BJ (cell line): ENCODE results near the gene ATP6V0E1. TPM values are rescaled to one million over a fixed set of nuclear protein-coding genes. Genes with fewer than 3 reads are reported as not detected.

Experiments
- CTCF ChIA-PET: fragments of 350-600 bp; formaldehyde crosslinking; extraction: SDS; loops from one replicate; lab custom pipeline; 2021; ENCODE audit warnings: antibody characterized with exemption, inconsistent platforms; lab: Yijun Ruan, JAX
- POLR2A ChIA-PET: fragments of 300-600 bp; sonication (Branson Sonifier 250); formaldehyde crosslinking; extraction: SDS; loops from one replicate; lab custom pipeline; 2021; ENCODE audit warnings: antibody characterized with exemption; lab: Charles Lee
- DNase-seq: peaks from one replicate; pipeline ENCODE4 v3.0.0-alpha.2; 2011; ENCODE audit warnings: low read depth
- H3K27me3 ChIP-seq: 2 replicates; pipeline ENCODE4 v1.6.0; 2011; ENCODE audit warnings: low read length; ENCODE audit not compliant: control insufficient read depth, insufficient read depth
- H3K36me3 ChIP-seq: 2 replicates; pipeline ENCODE4 v1.5.1; 2011; ENCODE audit warnings: low read length; ENCODE audit not compliant: control insufficient read depth, insufficient read depth
- H3K4me3 ChIP-seq: 2 replicates; pipeline ENCODE4 v1.5.1; 2011; ENCODE audit warnings: low read depth, mild to moderate bottlenecking, control low read depth, low read length
- polyA plus RNA-seq: library from polyadenylated mRNA; depleted of rRNA; stranded (reverse); fragments of >200 nt; gene quantifications from 2 replicates; pipeline ENCODE4 v1.2.3, GENCODE V29; 2011
- TF ChIP-seq, protein P1 (sequence below): IDR thresholded peaks from 2 replicates; pipeline ENCODE4 v1.5.1; 2011; ENCODE audit warnings: low read depth, mild to moderate bottlenecking, control low read depth, inconsistent platforms, low read length, moderate library complexity; ENCODE audit not compliant: insufficient read depth

ATP6V0E1 gene
- polyA plus RNA-seq, 1 experiment: 491 TPM

DNA sequence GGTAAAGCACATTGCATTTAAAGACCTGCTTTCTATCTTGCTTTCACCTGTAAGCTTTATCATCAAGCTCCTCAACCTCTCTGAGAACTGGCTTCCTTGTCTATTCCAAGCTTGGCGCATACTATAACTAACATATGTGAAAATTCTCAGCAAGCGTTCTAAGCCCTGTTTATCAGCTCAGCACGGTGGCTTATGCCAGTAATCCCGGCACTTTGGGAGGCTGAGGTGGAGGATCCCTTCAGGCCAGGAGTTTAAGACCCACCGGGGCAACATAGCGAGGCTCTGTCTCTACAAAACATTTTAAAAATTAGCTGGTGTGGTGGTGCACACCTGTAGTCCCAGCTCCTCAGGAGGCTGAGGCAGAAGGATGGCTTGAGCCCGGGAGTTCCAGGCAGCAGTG lies 1.6 kb upstream of the ATP6V0E1 start:
- Histone ChIP-seq H3K27me3 (no peaks in the 10 kb centered on the region), H3K36me3 (peaks cover 3% of the 10 kb centered on the region), H3K4me3 (no peak overlapping the region)
- POLR2A ChIA-PET: no interaction called here
- DNase-seq: no peak
- CTCF ChIA-PET: no interaction called here
- TF ChIP-seq, protein P1, sequence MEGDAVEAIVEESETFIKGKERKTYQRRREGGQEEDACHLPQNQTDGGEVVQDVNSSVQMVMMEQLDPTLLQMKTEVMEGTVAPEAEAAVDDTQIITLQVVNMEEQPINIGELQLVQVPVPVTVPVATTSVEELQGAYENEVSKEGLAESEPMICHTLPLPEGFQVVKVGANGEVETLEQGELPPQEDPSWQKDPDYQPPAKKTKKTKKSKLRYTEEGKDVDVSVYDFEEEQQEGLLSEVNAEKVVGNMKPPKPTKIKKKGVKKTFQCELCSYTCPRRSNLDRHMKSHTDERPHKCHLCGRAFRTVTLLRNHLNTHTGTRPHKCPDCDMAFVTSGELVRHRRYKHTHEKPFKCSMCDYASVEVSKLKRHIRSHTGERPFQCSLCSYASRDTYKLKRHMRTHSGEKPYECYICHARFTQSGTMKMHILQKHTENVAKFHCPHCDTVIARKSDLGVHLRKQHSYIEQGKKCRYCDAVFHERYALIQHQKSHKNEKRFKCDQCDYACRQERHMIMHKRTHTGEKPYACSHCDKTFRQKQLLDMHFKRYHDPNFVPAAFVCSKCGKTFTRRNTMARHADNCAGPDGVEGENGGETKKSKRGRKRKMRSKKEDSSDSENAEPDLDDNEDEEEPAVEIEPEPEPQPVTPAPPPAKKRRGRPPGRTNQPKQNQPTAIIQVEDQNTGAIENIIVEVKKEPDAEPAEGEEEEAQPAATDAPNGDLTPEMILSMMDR: no peak

DNA sequence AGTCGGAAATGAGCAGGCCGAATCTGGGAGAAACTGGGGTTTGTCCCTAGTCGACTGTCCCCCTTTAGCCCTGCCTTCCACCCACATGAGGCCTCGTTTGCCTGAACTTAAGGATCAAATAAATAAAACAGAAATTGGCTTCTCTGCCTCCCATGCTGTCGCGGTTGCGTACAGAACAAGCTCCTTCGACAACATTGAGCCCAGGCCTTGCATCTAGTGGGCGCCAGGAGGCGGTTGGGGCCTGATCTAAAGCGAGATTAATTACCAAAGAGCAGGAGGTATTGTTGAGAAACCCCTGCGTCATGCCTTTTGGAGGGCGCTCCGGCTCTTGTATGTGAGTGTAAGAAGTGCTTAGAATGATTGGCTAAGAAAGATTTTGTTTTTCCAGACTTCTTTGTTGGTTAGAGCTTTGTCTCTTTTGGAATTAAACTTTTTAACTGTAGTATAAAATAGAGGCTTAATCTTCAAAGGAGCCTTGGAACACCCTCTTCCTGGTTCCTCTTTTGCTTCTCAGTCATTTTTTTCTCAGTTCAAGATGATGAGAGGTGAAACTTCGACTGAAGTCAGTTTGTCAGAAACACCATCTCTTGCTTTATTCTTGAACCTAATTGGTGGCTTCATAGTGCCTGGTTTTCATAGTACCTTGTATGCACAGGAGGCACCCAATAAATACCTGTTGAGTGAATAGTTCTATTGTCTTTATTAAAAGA lies 828 bp downstream of the ATP6V0E1 start:
- ChIA-PET CTCF (interaction anchor here (1.0 to 1.8 kb wide), 11 partner anchors 12 to 515 kb away, joined by 3 to 6 read pairs (median 4); partner anchors contain the start of gene RPL26L1), POLR2A (interaction anchor here (0.8 kb wide), 2 partner anchors 15 to 32 kb away, joined by 3 to 4 read pairs; no protein-coding TSS in a partner anchor)
- peaks cover 4% of the 10 kb centered on the region for H3K36me3 ChIP-seq
- H3K27me3 ChIP-seq: no peaks in the 10 kb centered on the region
- peak overlapping the region; percentile 57 for H3K4me3 ChIP-seq
- peak; percentile 50 for DNase-seq
- TF ChIP-seq, protein P1: peak; percentile 78

DNA sequence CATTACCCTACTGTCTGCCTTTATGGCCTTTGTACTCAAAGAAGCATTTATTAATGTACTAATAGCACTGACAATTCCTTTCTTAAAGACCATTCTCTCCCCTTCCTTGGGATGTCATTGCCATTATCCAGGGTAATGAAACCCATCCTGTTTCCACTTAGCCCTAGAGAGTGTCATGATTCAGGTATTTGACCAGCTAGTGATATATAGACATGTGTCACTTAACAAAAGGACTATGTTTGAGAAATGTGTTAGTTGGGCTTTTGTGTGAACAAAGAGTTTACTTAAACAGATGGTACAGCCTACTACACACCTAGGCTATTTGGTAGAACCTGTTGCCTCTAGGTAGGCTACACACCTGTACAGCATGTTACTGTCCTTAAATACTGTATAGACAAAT lies 2.0 kb downstream of the ATP6V0E1 start:
- no peaks in the 10 kb centered on the region for H3K27me3 ChIP-seq
- ChIA-PET POLR2A (no interaction called here), CTCF (interaction anchor here (1.1 to 2.0 kb wide), 3 partner anchors 12 to 159 kb away, joined by 3 to 4 read pairs (median 3); partner anchors contain the start of gene BNIP1)
- TF ChIP-seq, protein P1: no peak
- no peak for DNase-seq
- peak overlapping the region; percentile 12; the same call in 1 of the 2 replicates for H3K4me3 ChIP-seq
- H3K36me3 ChIP-seq: peaks cover 4% of the 10 kb centered on the region

DNA sequence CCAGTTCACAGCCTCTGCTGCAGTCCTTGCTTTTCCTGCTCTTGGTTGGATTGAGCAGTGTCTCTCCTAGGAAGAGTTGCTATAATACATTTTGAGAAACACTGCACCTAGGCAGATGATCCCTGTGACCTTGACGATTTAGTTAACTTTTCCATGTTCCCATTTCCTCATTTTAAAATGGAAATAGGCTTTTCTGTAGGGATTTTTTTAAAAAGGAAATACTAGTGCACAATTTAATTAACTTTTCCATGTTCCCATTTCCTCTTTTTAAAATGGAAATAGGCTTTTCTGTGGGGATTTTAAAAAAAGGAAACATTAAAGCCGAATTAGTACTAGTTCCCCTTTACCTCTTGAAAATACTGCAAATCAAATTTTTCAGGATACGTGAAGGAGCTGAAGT lies 4.7 kb downstream of the ATP6V0E1 start:
- ChIA-PET CTCF (interaction anchor here (0.6 to 1.2 kb wide), 3 partner anchors 51 to 326 kb away, joined by 3 to 4 read pairs (median 3); no protein-coding TSS in a partner anchor), POLR2A (no interaction called here)
- Histone ChIP-seq H3K27me3 (no peaks in the 10 kb centered on the region), H3K36me3 (peaks cover 6% of the 10 kb centered on the region), H3K4me3 (no peak overlapping the region)
- no peak for DNase-seq
- TF ChIP-seq, protein P1: no peak

DNA sequence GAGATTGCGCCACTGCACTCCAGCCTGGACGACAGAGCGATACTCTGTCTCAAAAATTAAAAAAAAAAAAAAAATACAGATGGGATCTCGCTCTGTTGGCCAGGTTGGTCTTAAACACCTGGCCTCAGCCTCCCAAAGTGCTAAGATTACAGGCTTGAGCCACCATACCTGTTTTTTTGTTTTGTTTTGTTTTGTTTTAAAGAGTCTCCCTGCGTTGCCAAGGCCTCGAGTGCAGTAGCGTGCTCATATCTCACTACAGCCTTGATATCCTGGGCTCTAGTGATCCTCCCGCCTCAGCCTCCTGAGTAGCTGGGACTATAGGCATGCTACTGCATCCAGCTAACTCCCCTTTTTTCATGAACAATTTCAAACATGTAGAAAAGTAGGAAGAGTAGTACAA lies 7.2 kb downstream of the ATP6V0E1 start:
- TF ChIP-seq, protein P1: no peak
- Histone ChIP-seq H3K36me3 (peaks cover 8% of the 10 kb centered on the region), H3K4me3 (no peak overlapping the region), H3K27me3 (no peaks in the 10 kb centered on the region)
- no peak for DNase-seq
- ChIA-PET CTCF (interaction anchor here (0.8 kb wide), 1 partner anchor 8 kb away, joined by 3 read pairs; no protein-coding TSS in a partner anchor), POLR2A (no interaction called here)
